Upper lobe of right lung (tissue), 1 donor: Measurements from ENCODE around the gene GPR3. TPM values are rescaled to one million over a fixed set of nuclear protein-coding genes. Genes with fewer than 3 reads are reported as not detected.
A peak's percentile ranks its signal among the peaks of the same experiment; 100 is the strongest.

Source experiments
- ATAC-seq: fragments of 200-7000 bp; cut with Tn5 transposase; one replicate; pipeline ENCODE4 v1.9.1; 2020; ENCODE audit warnings: mild to moderate bottlenecking, moderate library complexity
- DNase-seq: peaks from one replicate; pipeline ENCODE4 v3.0.0-alpha.2; 2020
- H3K27ac ChIP-seq: fragments of 200-600 bp; one replicate; pipeline ENCODE4 v1.8.0; 2022
- H3K27me3 ChIP-seq: fragments of 200-600 bp; one replicate; pipeline ENCODE4 v1.8.0; 2022; ENCODE audit warnings: mild to moderate bottlenecking
- H3K36me3 ChIP-seq: fragments of 200-600 bp; one replicate; pipeline ENCODE4 v1.8.0; 2022
- H3K4me1 ChIP-seq: fragments of 200-600 bp; one replicate; pipeline ENCODE4 v1.8.0; 2022
- H3K4me3 ChIP-seq: fragments of 200-600 bp; one replicate; pipeline ENCODE4 v1.8.0; 2022; ENCODE audit warnings: mild to moderate bottlenecking
- H3K9me3 ChIP-seq: fragments of 200-600 bp; one replicate; pipeline ENCODE4 v1.8.0; 2022
- CTCF ChIP-seq: fragments of 200-600 bp; IDR thresholded peaks from one replicate; pipeline ENCODE4 v1.8.0; 2022; ENCODE audit warnings: antibody characterized with exemption
- intact Hi-C: fragments of 100-400 bp; cut with DNase I; formaldehyde crosslinking; loops from one replicate; pipeline ENCODE4 v1.11.0; 2022
- long read RNA-seq: library from polyadenylated mRNA; unstranded; transcript quantifications from one replicate; pipeline ENCODE4 v2.0.0, GENCODE V29; 2021
- total RNA-seq: library from RNA; stranded (reverse); fragmentation: NEBNext Ultra II Directional; extraction: Animal tissue kit (Norgen Biotek cat#: 25700); gene quantifications from one replicate; pipeline ENCODE4 v1.2.1, GENCODE V29; 2021
- donor health status: DM: no; HTN: yes; CAD: no; lungs with severe emphysema.

Gene GPR3, protein sequence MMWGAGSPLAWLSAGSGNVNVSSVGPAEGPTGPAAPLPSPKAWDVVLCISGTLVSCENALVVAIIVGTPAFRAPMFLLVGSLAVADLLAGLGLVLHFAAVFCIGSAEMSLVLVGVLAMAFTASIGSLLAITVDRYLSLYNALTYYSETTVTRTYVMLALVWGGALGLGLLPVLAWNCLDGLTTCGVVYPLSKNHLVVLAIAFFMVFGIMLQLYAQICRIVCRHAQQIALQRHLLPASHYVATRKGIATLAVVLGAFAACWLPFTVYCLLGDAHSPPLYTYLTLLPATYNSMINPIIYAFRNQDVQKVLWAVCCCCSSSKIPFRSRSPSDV
- 0.90 TPM for total RNA-seq
- long read RNA-seq, partial matches to known transcripts = 1 of 3 reads
- long read RNA-seq, other reads (novel, unspliced or antisense) = 0 of 3 reads

- H3K9me3 ChIP-seq = no peaks in the 10 kb centered on the region
- DNase-seq (peak; percentile 92), ATAC-seq (peak; percentile 87)
- peaks cover 32% of the 10 kb centered on the region for H3K4me1 ChIP-seq
- peak within 1 kb of the TSS; percentile 48 for H3K4me3 ChIP-seq
- H3K36me3 ChIP-seq = no peaks in the 10 kb centered on the region
- intact Hi-C loops = loop anchor here (2.0 to 10.0 kb wide), 3 partner anchors 91 to 273 kb away; partner anchors contain the start of gene AHDC1
- H3K27me3 ChIP-seq = no peaks in the 10 kb centered on the region
- peak; percentile 57 for TF ChIP-seq CTCF
- H3K27ac ChIP-seq = peak within 1 kb of the TSS; percentile 55
Measured at GRCh38 chr1:27392096-27392777, at the start of gene GPR3. Gene GPR3 (plus strand): TSS chr1:27392622. CDS start chr1:27393799, 1,177 bp downstream.

GRCh38 chr1:27342778-27343638 is 49.4 kb upstream of the GPR3 start:
- Histone ChIP-seq H3K9me3 (no peaks in the 10 kb centered on the region), H3K4me3 (peak overlapping the region; percentile 62), H3K4me1 (peaks cover 8% of the 10 kb centered on the region), H3K27me3 (no peaks in the 10 kb centered on the region), H3K36me3 (no peaks in the 10 kb centered on the region), H3K27ac (peak overlapping the region; percentile 82)
- intact Hi-C loops = no loop called here
- peak; percentile 73 for ATAC-seq
- peak; percentile 85 for DNase-seq
- TF ChIP-seq CTCF = no peak

- no peaks in the 10 kb centered on the region for H3K9me3 ChIP-seq
- no peaks in the 10 kb centered on the region for H3K27me3 ChIP-seq
- peak overlapping the region; percentile 62 for H3K4me3 ChIP-seq
- TF ChIP-seq CTCF = no peak
- intact Hi-C loops = no loop called here
- H3K27ac ChIP-seq = peak overlapping the region; percentile 82
- ATAC-seq = no peak
- no peaks in the 10 kb centered on the region for H3K36me3 ChIP-seq
- H3K4me1 ChIP-seq = peaks cover 8% of the 10 kb centered on the region
- no peak for DNase-seq
Measured at GRCh38 chr1:27343639-27344025, 48.8 kb upstream of the GPR3 start.

DNA sequence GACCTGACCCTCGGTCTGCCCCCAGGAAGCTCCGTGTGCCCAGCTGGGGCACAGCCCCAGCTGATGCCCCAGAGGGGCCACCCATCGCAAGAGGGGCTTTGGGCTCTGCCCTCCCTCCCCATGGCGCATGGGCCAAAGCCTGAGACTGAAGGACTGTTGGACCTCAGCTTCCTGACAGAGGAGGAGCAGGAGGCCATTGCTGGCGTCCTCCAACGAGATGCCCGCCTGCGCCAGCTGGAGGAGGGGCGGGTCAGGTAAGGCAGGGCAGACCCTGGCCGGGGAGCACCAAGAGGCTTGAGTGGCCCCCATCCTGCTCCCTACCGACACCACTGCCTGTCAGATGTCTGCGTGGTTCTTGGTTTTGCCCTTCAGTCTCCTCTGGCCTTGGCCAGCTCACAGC is 47.1 kb upstream of the GPR3 start:
- intact Hi-C loops = no loop called here
- Histone ChIP-seq H3K36me3 (no peaks in the 10 kb centered on the region), H3K9me3 (no peaks in the 10 kb centered on the region), H3K4me1 (peaks cover 11% of the 10 kb centered on the region), H3K4me3 (no peak overlapping the region), H3K27ac (no peak overlapping the region), H3K27me3 (no peaks in the 10 kb centered on the region)
- no peak for TF ChIP-seq CTCF
- no peak for DNase-seq
- no peak for ATAC-seq

DNA sequence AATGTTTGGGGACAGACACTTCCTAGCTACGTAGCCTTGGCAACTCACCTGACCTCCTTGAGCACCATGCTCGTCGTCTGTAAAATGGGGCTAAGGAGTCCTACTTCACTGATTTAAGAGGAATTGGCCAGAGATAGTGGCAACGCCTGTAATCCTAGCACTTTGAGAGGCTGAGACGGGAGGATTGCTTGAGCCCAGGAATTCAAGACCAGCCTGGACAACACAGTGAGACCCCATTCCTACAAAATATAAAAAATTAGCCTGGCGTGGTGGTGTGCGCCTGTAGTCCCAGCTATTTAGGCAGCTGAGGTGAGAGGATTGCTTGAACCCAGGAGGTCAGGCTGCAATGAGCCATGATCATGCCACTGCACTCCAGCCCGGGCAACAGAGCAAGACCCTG is 46.1 kb upstream of the GPR3 start:
- Histone ChIP-seq H3K9me3 (no peaks in the 10 kb centered on the region), H3K36me3 (no peaks in the 10 kb centered on the region), H3K27me3 (no peaks in the 10 kb centered on the region), H3K4me3 (no peak overlapping the region), H3K4me1 (peaks cover 21% of the 10 kb centered on the region), H3K27ac (no peak overlapping the region)
- TF ChIP-seq CTCF = no peak
- intact Hi-C loops = no loop called here
- ATAC-seq = no peak
- DNase-seq = no peak
